ENCODE data around the gene GMEB2. TPM values are rescaled to one million over a fixed set of nuclear protein-coding genes. Genes with fewer than 3 reads are reported as not detected.
"Not testable (repeated sequence)": the region's sequence is repeated elsewhere in the genome, so short reads cannot be mapped to it uniquely, and the experiment has no call there.

The GMEB2 gene
- total RNA-seq, 1 experiment from 2014 or later: 19.6 TPM

- ChIA-PET CTCF (no interaction called here), POLR2A (interaction anchor here (1.5 kb wide), 1 partner anchor 23 kb away, joined by 5 read pairs; the partner anchor contains the start of gene RTEL1)
- DNase-seq (ENCODE audit: unreplicated experiment): no peak
- intact Hi-C loops (cut with micrococcal nuclease): no loop called here
- H3K27ac Mint-ChIP-seq (ENCODE audit: low read depth, unreplicated experiment): no peak overlapping the region
- peaks cover 6% of the 10 kb centered on the region for H3K4me1 Mint-ChIP-seq (ENCODE audit: insufficient read depth, unreplicated experiment)
- H3K9me3 Mint-ChIP-seq (ENCODE audit: unreplicated experiment): no peaks in the 10 kb centered on the region
- no peak overlapping the region for H3K4me3 Mint-ChIP-seq (ENCODE audit: unreplicated experiment)
- H3K36me3 Mint-ChIP-seq (ENCODE audit: insufficient read depth, unreplicated experiment): peaks cover 10% of the 10 kb centered on the region
- no peaks in the 10 kb centered on the region for H3K27me3 Mint-ChIP-seq (ENCODE audit: insufficient read depth, unreplicated experiment)
- no peak for TF ChIP-seq CTCF (IDR thresholded peaks at IDR 0.05; ENCODE audit: unreplicated experiment)
- no TSS peak for BruUV-seq (replicated peaks)
These were observed 8.7 kb upstream of the GMEB2 start for GRCh38 chr20:63635431-63636141.

DNA sequence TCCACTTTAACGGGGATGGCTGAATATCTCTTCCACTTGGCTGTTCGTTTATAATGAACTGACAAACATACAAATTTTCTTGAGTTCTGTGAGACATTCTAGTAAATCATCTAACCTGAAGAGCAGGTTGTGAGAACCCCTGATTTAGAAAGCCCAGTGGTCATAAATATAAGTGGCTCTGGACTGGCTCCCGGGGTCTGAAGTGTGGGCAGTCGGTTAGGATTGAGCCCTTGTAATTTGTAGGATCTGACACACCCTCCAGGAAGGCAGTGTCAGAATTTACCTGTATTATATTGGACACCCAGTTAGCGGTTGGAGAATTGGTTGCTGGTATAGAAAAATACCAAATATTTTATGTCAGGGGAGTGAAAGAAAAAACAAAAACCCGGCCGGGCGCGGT is 6.8 kb upstream of the GMEB2 start:
- TF ChIP-seq CTCF (IDR thresholded peaks at IDR 0.05; ENCODE audit: unreplicated experiment): no peak
- DNase-seq (ENCODE audit: unreplicated experiment): no peak
- POLR2A ChIA-PET: interaction anchor here (0.7 kb wide), 1 partner anchor 8 kb away, joined by 3 read pairs; no protein-coding TSS in a partner anchor
- H3K9me3 Mint-ChIP-seq (ENCODE audit: unreplicated experiment): no peaks in the 10 kb centered on the region
- no peaks in the 10 kb centered on the region for H3K27me3 Mint-ChIP-seq (ENCODE audit: insufficient read depth, unreplicated experiment)
- BruUV-seq (replicated peaks): no TSS peak
- no peak overlapping the region for H3K27ac Mint-ChIP-seq (ENCODE audit: low read depth, unreplicated experiment)
- H3K4me3 Mint-ChIP-seq (ENCODE audit: unreplicated experiment): no peak overlapping the region
- H3K36me3 Mint-ChIP-seq (ENCODE audit: insufficient read depth, unreplicated experiment): peaks cover 10% of the 10 kb centered on the region
- CTCF ChIA-PET: no interaction called here
- intact Hi-C loops (cut with micrococcal nuclease): no loop called here
- H3K4me1 Mint-ChIP-seq (ENCODE audit: insufficient read depth, unreplicated experiment): peaks cover 6% of the 10 kb centered on the region

GRCh38 chr20:63631426-63631825 is 4.5 kb upstream of the GMEB2 start:
- H3K27ac Mint-ChIP-seq (ENCODE audit: low read depth, unreplicated experiment); intact Hi-C loops (cut with micrococcal nuclease); H3K4me1 Mint-ChIP-seq (ENCODE audit: insufficient read depth, unreplicated experiment); DNase-seq (ENCODE audit: unreplicated experiment); BruUV-seq (replicated peaks); H3K4me3 Mint-ChIP-seq (ENCODE audit: unreplicated experiment); H3K9me3 Mint-ChIP-seq (ENCODE audit: unreplicated experiment); H3K27me3 Mint-ChIP-seq (ENCODE audit: insufficient read depth, unreplicated experiment): not testable (repeated sequence)
- H3K36me3 Mint-ChIP-seq (ENCODE audit: insufficient read depth, unreplicated experiment): peaks cover 13% of the 10 kb centered on the region
- POLR2A ChIA-PET: interaction anchor here (1.0 to 1.3 kb wide), 2 partner anchors 29 to 51 kb away, joined by 3 read pairs; no protein-coding TSS in a partner anchor
- CTCF ChIA-PET: interaction anchor here (0.6 to 2.0 kb wide), 5 partner anchors 10 to 144 kb away, joined by 3 to 9 read pairs (median 4); partner anchors contain the start of gene PTK6

DNA sequence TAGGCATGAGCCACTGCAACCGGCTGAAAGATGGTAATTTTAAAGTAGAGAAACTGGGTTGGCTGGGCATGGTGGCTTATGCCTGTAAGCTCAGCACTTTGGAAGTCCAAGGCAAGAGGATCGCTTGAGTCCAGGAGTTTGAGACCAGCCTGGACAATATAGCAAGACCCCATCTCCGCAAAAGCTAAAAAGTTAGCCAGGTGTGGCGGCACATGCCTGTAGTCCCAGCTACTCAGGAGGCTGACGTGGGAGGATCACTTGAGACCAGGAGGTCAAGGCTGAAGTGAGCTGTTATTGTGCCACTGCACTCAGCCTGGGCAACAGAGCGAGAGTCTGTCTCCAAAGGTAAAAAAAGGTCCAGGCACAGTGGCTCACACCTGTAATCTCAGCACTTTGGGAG is 4.1 kb upstream of the GMEB2 start:
- DNase-seq (ENCODE audit: unreplicated experiment); H3K27ac Mint-ChIP-seq (ENCODE audit: low read depth, unreplicated experiment); H3K27me3 Mint-ChIP-seq (ENCODE audit: insufficient read depth, unreplicated experiment); intact Hi-C loops (cut with micrococcal nuclease); H3K4me1 Mint-ChIP-seq (ENCODE audit: insufficient read depth, unreplicated experiment); BruUV-seq (replicated peaks); H3K4me3 Mint-ChIP-seq (ENCODE audit: unreplicated experiment); H3K9me3 Mint-ChIP-seq (ENCODE audit: unreplicated experiment): not testable (repeated sequence)
- POLR2A ChIA-PET: interaction anchor here (0.7 to 1.3 kb wide), 2 partner anchors 28 to 52 kb away, joined by 3 read pairs; no protein-coding TSS in a partner anchor
- H3K36me3 Mint-ChIP-seq (ENCODE audit: insufficient read depth, unreplicated experiment): peaks cover 13% of the 10 kb centered on the region
- CTCF ChIA-PET: interaction anchor here (0.6 to 2.0 kb wide), 6 partner anchors 11 to 145 kb away, joined by 3 to 9 read pairs (median 4); partner anchors contain the start of gene PTK6
